K562 (cell line): ENCODE data around the gene PFN2. TPM values are rescaled to one million over a fixed set of nuclear protein-coding genes. Genes with fewer than 3 reads are reported as not detected.

ENCODE experiments used
- ATAC-seq: fragments of 200-7000 bp; cut with Tn5 transposase; 3 replicates; pipeline ENCODE4 v1.9.1; 2020; ENCODE audit warnings: moderate library complexity
- BruUV-seq: library from RNA; stranded (reverse); fragments of 400-500 nt; replicated peaks from 2 replicates; lab custom pipeline; 2021; lab: Mats Ljungman, UMichigan
- CTCF ChIA-PET: fragments of 300-600 bp; formaldehyde crosslinking; extraction: SDS; loops from one replicate; lab custom pipeline; 2021; ENCODE audit warnings: low intra/inter-chr PET ratio; lab: Yijun Ruan, JAX
- POLR2A ChIA-PET: fragments of 300-600, 350-650 bp; sonication (Branson Sonifier 250); formaldehyde crosslinking; extraction: SDS; loops from one replicate; lab custom pipeline; 2021; ENCODE audit warnings: antibody characterized with exemption, inconsistent platforms; lab: Yijun Ruan, JAX
- DNase-seq, 4 experiments: peaks; one replicate each; pipeline versions ENCODE4 v3.0.0 to v3.0.0-alpha.2; 2011 to 2018; ENCODE audit warnings: low spot score in 3 of 4, mixed read lengths in 3 of 4; ENCODE audit errors: extremely low read depth in 1 of 4
- FAIRE-seq: peaks from 2 replicates; lab custom pipeline; 2011; peaks lifted over from hg19 to GRCh38; lab: Jason Lieb, UNC
- H2AFZ ChIP-seq: 2 replicates; pipeline ENCODE4 v1.6.0; 2011; ENCODE audit warnings: low read depth, low read length, control low read depth, inconsistent platforms
- H3K27ac ChIP-seq: fragments of 200-600 bp; 3 replicates; pipeline ENCODE4 v1.8.0; 2011; ENCODE audit warnings: low read depth, mild to moderate bottlenecking, control low read depth, inconsistent platforms, low read length, moderate library complexity, mixed read lengths; ENCODE audit errors: extremely low read depth
- H3K27me3 ChIP-seq, 2 experiments: fragments of 300-600 bp in 1 of 2; 2 replicates in 1 of 2; 3 replicates in 1 of 2; pipeline versions ENCODE4 v1.6.0 to v1.8.0; 2011; ENCODE audit warnings: inconsistent platforms in 2 of 2, low read length in 2 of 2, mild to moderate bottlenecking in 1 of 2, mixed read lengths in 1 of 2, moderate library complexity in 1 of 2; ENCODE audit not compliant: control insufficient read depth in 2 of 2, insufficient read depth in 2 of 2
- H3K36me3 ChIP-seq: fragments of 300-600 bp; 3 replicates; pipeline ENCODE4 v1.8.0; 2011; ENCODE audit warnings: mild to moderate bottlenecking, low read length, inconsistent platforms; ENCODE audit not compliant: control insufficient read depth, insufficient read depth
- H3K4me1 ChIP-seq, 2 experiments: fragments of 200-600 bp in 1 of 2; replicated peaks in 1 of 2; 2 replicates in 1 of 2; 3 replicates in 1 of 2; pipeline versions ENCODE4 v1.5.1 to v1.8.0; 2011; ENCODE audit warnings: inconsistent platforms in 2 of 2, low read length in 2 of 2, mild to moderate bottlenecking in 1 of 2, mixed read lengths in 1 of 2, moderate library complexity in 1 of 2; ENCODE audit not compliant: control insufficient read depth in 2 of 2, insufficient read depth in 2 of 2
- H3K4me2 ChIP-seq: 2 replicates; pipeline ENCODE4 v1.6.1; 2011; ENCODE audit warnings: low read length, control low read depth, inconsistent platforms, mixed read lengths; ENCODE audit not compliant: insufficient read depth
- H3K4me3 ChIP-seq: fragments of 200-600 bp; sonication (generic), shearing (Covaris generic); 2 replicates; pipeline ENCODE4 v1.5.1; 2016; ENCODE audit warnings: control low read depth, inconsistent platforms
- H3K79me2 ChIP-seq: fragments of 200-600 bp; 3 replicates; pipeline ENCODE4 v1.8.0; 2011; ENCODE audit warnings: low read length, inconsistent platforms; ENCODE audit not compliant: control insufficient read depth, insufficient read depth
- H3K9ac ChIP-seq, 2 experiments: 2 replicates each; pipeline versions ENCODE4 v1.6.0 to v1.6.1; 2011; ENCODE audit warnings: low read depth in 2 of 2, low read length in 2 of 2, control low read depth in 1 of 2, inconsistent platforms in 1 of 2, mild to moderate bottlenecking in 1 of 2, mixed read lengths in 1 of 2; ENCODE audit not compliant: insufficient read depth in 1 of 2
- H3K9me1 ChIP-seq: one replicate; pipeline ENCODE4 v1.6.0; 2011; ENCODE audit warnings: inconsistent platforms, mild to moderate bottlenecking, low read length, moderate library complexity; ENCODE audit not compliant: control insufficient read depth, insufficient read depth
- H3K9me3 ChIP-seq: replicated peaks from 2 replicates; pipeline ENCODE4 v1.5.1; 2011; ENCODE audit warnings: low read depth, low read length, inconsistent platforms; ENCODE audit not compliant: control insufficient read depth, insufficient read depth
- H4K20me1 ChIP-seq: replicated peaks from 2 replicates; pipeline ENCODE4 v1.6.1; 2011; ENCODE audit warnings: low read length, inconsistent platforms, mixed read lengths; ENCODE audit not compliant: control insufficient read depth, insufficient read depth
- CREB1 ChIP-seq, 2 experiments: sonication (generic) in 1 of 2; formaldehyde crosslinking in 1 of 2; IDR thresholded peaks; 2 replicates each; pipeline versions ENCODE4 v1.6.1 to v1.8.0; 2012 to 2022; ENCODE audit warnings: inconsistent platforms in 1 of 2, mild to moderate bottlenecking in 1 of 2, missing genetic modification reagents in 1 of 2, moderate library complexity in 1 of 2
- JUN ChIP-seq, 2 experiments: sonication (generic) in 1 of 2; formaldehyde crosslinking in 1 of 2; IDR thresholded peaks; 2 replicates each; pipeline versions ENCODE4 v1.6.1 to v1.8.0; 2012 to 2022; ENCODE audit warnings: borderline replicate concordance in 2 of 2, mild to moderate bottlenecking in 2 of 2, improper control_type of control experiment in 1 of 2, low read depth in 1 of 2, low read length in 1 of 2, missing genetic modification reagents in 1 of 2
- LEF1 ChIP-seq: fragments of 450-650 bp; IDR thresholded peaks from 2 replicates; pipeline ENCODE4 v1.6.1; 2016; ENCODE audit warnings: mild to moderate bottlenecking
- MAZ ChIP-seq, 2 experiments: fragments of 450-650 bp in 1 of 2; sonication (generic) in 1 of 2; formaldehyde crosslinking; IDR thresholded peaks in 1 of 2; conservative IDR thresholded peaks in 1 of 2; 2 replicates each; pipeline versions ENCODE4 v1.4.0 to v1.5.0; 2020; ENCODE audit warnings: mild to moderate bottlenecking in 1 of 2, missing genetic modification reagents in 1 of 2
- POLR2AphosphoS2 ChIP-seq: IDR thresholded peaks from 2 replicates; pipeline ENCODE4 v1.6.1; 2012; ENCODE audit warnings: low read length, improper control_type of control experiment
- TAF9B ChIP-seq: fragments of 450-650 bp; IDR thresholded peaks from 2 replicates; pipeline ENCODE4 v1.6.1; 2018; ENCODE audit warnings: mild to moderate bottlenecking; ENCODE audit not compliant: partially characterized antibody
- TSC22D4 ChIP-seq: fragments of 450-650 bp; IDR thresholded peaks from 2 replicates; pipeline ENCODE4 v1.6.1; 2016; ENCODE audit warnings: missing genetic modification characterization, missing biosample characterization, control low read depth
- ZBTB2 ChIP-seq: fragments of 450-650 bp; IDR thresholded peaks from 2 replicates; pipeline ENCODE4 v1.6.1; 2016; ENCODE audit warnings: antibody characterized with exemption
- ZNF699 ChIP-seq: fragments of 250-450 bp; sonication (Bioruptor Pico); IDR thresholded peaks from 2 replicates; pipeline ENCODE4 v1.8.0; 2021; ENCODE audit warnings: mild to moderate bottlenecking, moderate library complexity; ENCODE audit not compliant: insufficient replicate concordance
- WGBS: fragments of 100-300 bp; shearing (Covaris generic); methylation state at CpG from one replicate; pipeline ENCODE4 v1.1.6; 2016; ENCODE audit warnings: low coverage, mixed read lengths; ENCODE audit not compliant: insufficient coverage; ENCODE audit errors: missing lambda C conversion rate; 5-methylcytosine and 5-hydroxymethylcytosine counted together
- in situ Hi-C: fragments of 300-500 bp; cut with MboI; formaldehyde crosslinking; loops from 4 replicates; pipeline ENCODE4 v1.15.0; 2018; ENCODE audit warnings: inconsistent platforms, mixed read lengths
- intact Hi-C: fragments of 100-400 bp; cut with micrococcal nuclease; formaldehyde crosslinking; loops from 2 replicates; pipeline ENCODE4 v1.14.2; 2022
- polyA plus RNA-seq, 8 experiments: library from polyadenylated mRNA; depleted of rRNA in 4 of 8; stranded (reverse) in 5 of 8; unstranded in 3 of 8; fragments of >200 nt; fragmentation: Nextera tagmentation in 2 of 8; fragmentation: Illumina TruSeq in 1 of 8; extraction: Ambion mirVana in 2 of 8; extraction: Trizol in 1 of 8; gene quantifications; 2 replicates each; pipeline versions ENCODE4 v1.2.1 to v1.2.3, GENCODE V29; 2011 to 2014; ENCODE audit warnings: inconsistent platforms in 1 of 8, missing spikeins in 1 of 8
- total RNA-seq, 7 experiments: library from RNA; depleted of rRNA in 6 of 7; stranded (reverse); fragments of >200 nt in 6 of 7; fragmentation: Illumina TruSeq in 2 of 7; extraction: Trizol in 2 of 7; gene quantifications; 2 replicates each; pipeline versions ENCODE4 v1.2.1 to v1.2.3, GENCODE V29; 2011 to 2021; ENCODE audit warnings: low replicate concordance in 1 of 7
- TF ChIP-seq, protein P1 (sequence below): fragments of 450-650 bp; IDR thresholded peaks from 2 replicates; pipeline ENCODE4 v1.6.1; 2016; ENCODE audit warnings: low read depth
- TF ChIP-seq, protein P2 (sequence below): fragments of 450-650 bp; IDR thresholded peaks from 2 replicates; pipeline ENCODE4 v1.7.0; 2016; ENCODE audit warnings: borderline replicate concordance

PFN2 gene
- total and polyA plus RNA-seq, 9 of the 15 experiments (the other 6 are each of a cell fraction or from before 2014, with no cell fraction given), result 0.14 to 0.86 (median 0.35) TPM

DNA sequence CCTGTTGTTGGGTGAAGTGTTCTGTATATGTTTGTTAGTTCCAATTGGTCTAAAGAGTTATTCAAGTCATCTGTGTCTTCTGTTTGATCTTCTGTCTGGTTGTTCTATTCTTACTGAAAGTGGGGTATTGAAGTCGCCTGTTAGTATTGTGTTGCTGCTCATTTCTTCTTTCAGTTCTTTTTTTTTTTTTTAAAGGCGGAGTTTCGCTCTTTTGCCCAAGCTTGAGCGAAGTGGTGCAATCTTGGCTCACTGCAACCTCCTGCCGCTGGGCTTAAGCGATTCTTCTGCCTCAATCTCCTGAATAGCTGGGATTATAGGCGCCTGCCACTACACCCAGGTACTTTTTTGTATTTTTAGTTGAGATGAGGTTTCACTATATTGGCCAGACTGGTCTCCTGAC is 23.5 kb downstream of the PFN2 start:
- Histone ChIP-seq H3K36me3 (no peaks in the 10 kb centered on the region), H3K79me2 (no peaks in the 10 kb centered on the region), H2AFZ (no peak overlapping the region), H3K4me2 (no peak overlapping the region), H3K9me3 (no peaks in the 10 kb centered on the region), H3K4me1 (no peaks in the 10 kb centered on the region), H3K9ac (no peak overlapping the region), H3K4me3 (no peak overlapping the region), H3K9me1 (no peaks in the 10 kb centered on the region), H4K20me1 (no peaks in the 10 kb centered on the region), H3K27me3 (no peaks in the 10 kb centered on the region), H3K27ac (no peak overlapping the region)
- TF ChIP-seq TAF9B, result no peak
- no peak for TF ChIP-seq LEF1
- TF ChIP-seq, protein P1, sequence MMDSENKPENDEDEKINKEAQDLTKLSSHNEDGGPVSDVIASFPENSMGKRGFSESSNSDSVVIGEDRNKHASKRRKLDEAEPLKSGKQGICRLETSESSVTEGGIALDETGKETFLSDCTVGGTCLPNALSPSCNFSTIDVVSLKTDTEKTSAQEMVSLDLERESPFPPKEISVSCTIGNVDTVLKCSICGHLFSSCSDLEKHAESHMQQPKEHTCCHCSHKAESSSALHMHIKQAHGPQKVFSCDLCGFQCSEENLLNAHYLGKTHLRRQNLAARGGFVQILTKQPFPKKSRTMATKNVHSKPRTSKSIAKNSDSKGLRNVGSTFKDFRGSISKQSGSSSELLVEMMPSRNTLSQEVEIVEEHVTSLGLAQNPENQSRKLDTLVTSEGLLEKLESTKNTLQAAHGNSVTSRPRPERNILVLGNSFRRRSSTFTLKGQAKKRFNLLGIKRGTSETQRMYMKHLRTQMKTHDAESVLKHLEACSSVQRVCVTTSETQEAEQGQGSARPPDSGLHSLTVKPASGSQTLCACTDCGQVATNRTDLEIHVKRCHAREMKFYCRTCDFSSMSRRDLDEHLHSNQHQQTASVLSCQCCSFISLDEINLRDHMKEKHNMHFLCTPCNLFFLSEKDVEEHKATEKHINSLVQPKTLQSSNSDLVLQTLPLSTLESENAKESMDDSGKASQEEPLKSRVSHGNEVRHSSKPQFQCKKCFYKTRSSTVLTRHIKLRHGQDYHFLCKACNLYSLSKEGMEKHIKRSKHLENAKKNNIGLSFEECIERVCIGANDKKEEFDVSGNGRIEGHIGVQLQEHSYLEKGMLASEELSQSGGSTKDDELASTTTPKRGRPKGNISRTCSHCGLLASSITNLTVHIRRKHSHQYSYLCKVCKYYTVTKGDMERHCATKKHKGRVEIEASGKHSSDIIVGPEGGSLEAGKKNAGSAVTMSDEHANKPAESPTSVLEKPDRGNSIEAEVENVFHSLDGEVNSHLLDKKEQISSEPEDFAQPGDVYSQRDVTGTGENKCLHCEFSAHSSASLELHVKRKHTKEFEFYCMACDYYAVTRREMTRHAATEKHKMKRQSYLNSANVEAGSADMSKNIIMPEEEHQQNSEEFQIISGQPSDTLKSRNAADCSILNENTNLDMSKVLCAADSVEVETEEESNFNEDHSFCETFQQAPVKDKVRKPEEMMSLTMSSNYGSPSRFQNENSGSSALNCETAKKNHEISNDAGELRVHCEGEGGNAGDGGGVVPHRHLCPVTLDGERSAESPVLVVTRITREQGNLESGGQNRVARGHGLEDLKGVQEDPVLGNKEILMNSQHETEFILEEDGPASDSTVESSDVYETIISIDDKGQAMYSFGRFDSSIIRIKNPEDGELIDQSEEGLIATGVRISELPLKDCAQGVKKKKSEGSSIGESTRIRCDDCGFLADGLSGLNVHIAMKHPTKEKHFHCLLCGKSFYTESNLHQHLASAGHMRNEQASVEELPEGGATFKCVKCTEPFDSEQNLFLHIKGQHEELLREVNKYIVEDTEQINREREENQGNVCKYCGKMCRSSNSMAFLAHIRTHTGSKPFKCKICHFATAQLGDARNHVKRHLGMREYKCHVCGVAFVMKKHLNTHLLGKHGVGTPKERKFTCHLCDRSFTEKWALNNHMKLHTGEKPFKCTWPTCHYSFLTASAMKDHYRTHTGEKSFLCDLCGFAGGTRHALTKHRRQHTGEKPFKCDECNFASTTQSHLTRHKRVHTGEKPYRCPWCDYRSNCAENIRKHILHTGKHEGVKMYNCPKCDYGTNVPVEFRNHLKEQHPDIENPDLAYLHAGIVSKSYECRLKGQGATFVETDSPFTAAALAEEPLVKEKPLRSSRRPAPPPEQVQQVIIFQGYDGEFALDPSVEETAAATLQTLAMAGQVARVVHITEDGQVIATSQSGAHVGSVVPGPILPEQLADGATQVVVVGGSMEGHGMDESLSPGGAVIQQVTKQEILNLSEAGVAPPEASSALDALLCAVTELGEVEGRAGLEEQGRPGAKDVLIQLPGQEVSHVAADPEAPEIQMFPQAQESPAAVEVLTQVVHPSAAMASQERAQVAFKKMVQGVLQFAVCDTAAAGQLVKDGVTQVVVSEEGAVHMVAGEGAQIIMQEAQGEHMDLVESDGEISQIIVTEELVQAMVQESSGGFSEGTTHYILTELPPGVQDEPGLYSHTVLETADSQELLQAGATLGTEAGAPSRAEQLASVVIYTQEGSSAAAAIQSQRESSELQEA, result no peak
- TF ChIP-seq, protein P2, sequence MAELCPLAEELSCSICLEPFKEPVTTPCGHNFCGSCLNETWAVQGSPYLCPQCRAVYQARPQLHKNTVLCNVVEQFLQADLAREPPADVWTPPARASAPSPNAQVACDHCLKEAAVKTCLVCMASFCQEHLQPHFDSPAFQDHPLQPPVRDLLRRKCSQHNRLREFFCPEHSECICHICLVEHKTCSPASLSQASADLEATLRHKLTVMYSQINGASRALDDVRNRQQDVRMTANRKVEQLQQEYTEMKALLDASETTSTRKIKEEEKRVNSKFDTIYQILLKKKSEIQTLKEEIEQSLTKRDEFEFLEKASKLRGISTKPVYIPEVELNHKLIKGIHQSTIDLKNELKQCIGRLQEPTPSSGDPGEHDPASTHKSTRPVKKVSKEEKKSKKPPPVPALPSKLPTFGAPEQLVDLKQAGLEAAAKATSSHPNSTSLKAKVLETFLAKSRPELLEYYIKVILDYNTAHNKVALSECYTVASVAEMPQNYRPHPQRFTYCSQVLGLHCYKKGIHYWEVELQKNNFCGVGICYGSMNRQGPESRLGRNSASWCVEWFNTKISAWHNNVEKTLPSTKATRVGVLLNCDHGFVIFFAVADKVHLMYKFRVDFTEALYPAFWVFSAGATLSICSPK, result no peak
- TF ChIP-seq CREB1 (IDR thresholded peaks at IDR 0.05), result no peak
- no peak for TF ChIP-seq CREB1 (CRISPR knock-in tag; IDR thresholded peaks at IDR 0.05)
- no peak for TF ChIP-seq TSC22D4 (tag)
- no peak for TF ChIP-seq MAZ (CRISPR knock-in tag; conservative IDR thresholded peaks at IDR 0.05 in 1 of 2, IDR thresholded peaks at IDR 0.05 in 1 of 2)
- TF ChIP-seq POLR2AphosphoS2, result no peak
- no peak for TF ChIP-seq ZNF699 (CRISPR knock-in tag)
- no peak for TF ChIP-seq JUN (IDR thresholded peaks at IDR 0.05; ENCODE audit: borderline replicate concordance, low read depth, low read length)
- no peak for TF ChIP-seq JUN (CRISPR knock-in tag; IDR thresholded peaks at IDR 0.05; ENCODE audit: borderline replicate concordance)
- no peak for TF ChIP-seq ZBTB2
- intact Hi-C loops, result no loop called here
- 51% methylated on average over 7 of the region's 7 CpGs for WGBS
- CTCF ChIA-PET, result no interaction called here
- BruUV-seq, result no TSS peak
- no peak for FAIRE-seq
- in situ Hi-C loops, result no loop called here
- POLR2A ChIA-PET, result no interaction called here
- DNase-seq, result no peak
- no peak for ATAC-seq
